T47D (cell line): ENCODE results near the gene EZH2.

Experiments used
- DNase-seq, 2 experiments: peaks; one replicate each; pipeline versions ENCODE4 v3.0.0 to v3.0.0-alpha.2; 2011 to 2012; ENCODE audit warnings: low read depth in 1 of 2, low spot score in 1 of 2
- JUND ChIP-seq: IDR thresholded peaks from 2 replicates; pipeline ENCODE4 v1.6.1; 2012; ENCODE audit warnings: low read depth
- in situ Hi-C: cut with HindIII; loops from 2 replicates; pipeline ENCODE4 v1.10.0; 2016; ENCODE audit warnings: low sequenced_read_pairs, low pct_unique_long_range_greater_than_20kb

The EZH2 gene

GRCh38 chr7:148806187-148806586, 77.9 kb downstream of the EZH2 start:
- in situ Hi-C loops, result no loop called here
- DNase-seq, result no peak
- no peak for TF ChIP-seq JUND

- in situ Hi-C loops, result no loop called here
- no peak for DNase-seq
- no peak for TF ChIP-seq JUND
These were observed 79.5 kb downstream of the EZH2 start for GRCh38 chr7:148804343-148805235.

DNA sequence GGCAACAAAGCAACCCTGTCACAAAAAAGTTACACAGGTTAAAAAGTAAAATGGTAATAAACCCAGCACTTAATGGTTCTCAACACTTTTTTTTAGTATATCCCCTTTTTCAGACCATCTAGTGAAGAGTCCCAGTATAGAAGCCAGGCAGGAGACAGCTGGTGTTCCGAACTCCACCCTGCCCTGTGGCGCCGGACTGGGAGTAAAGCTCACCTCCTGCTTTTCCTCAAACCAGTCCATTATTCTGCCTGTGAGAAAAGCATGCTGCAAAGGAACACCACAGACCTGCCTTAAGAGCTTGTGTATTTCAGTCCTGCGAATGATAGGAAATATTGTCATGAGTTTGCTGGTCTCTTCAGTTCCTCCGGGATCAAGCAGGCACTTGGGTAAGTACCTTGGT, 81.0 kb downstream of the EZH2 start:
- no peak for TF ChIP-seq JUND

GRCh38 chr7:148802101-148802493, 82.0 kb downstream of the EZH2 start:
- DNase-seq, result no peak
- in situ Hi-C loops, result no loop called here
- TF ChIP-seq JUND, result no peak

More for the DNA sequence above, 81.0 kb downstream of the EZH2 start:
- no peak for DNase-seq
- in situ Hi-C loops, result no loop called here

DNA sequence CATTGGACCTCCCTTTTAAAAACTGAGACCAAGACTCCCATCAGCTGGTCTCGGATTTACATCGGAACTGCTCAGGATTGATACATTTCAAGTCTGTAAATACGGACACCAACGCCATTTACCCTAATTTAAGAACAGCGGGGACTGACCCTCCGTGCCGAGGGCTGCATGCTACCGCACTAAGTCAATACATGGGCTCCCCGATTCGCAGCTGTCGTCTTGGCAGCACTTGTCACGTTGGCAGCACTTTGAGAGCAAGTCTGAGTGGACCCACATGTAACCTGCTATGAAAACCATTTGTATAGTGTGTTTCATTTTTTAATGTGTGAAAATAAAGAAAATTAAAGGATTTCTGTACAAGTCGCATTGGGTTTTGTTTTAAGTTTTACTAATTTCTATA, 83.4 kb downstream of the EZH2 start:
- no peak for DNase-seq
- in situ Hi-C loops, result no loop called here
- TF ChIP-seq JUND, result no peak

GRCh38 chr7:148799893-148800555, 84.1 kb downstream of the EZH2 start:
- DNase-seq, result no peak
- in situ Hi-C loops, result no loop called here
- no peak for TF ChIP-seq JUND

GRCh38 chr7:148796841-148797240, 87.2 kb downstream of the EZH2 start:
- in situ Hi-C loops, result no loop called here
- DNase-seq, result no peak
- no peak for TF ChIP-seq JUND

GRCh38 chr7:148794476-148794875, 89.6 kb downstream of the EZH2 start:
- in situ Hi-C loops, result no loop called here
- DNase-seq, result no peak
- no peak for TF ChIP-seq JUND

GRCh38 chr7:148793590-148793989, 90.5 kb downstream of the EZH2 start:
- in situ Hi-C loops, result no loop called here
- no peak for TF ChIP-seq JUND

DNA sequence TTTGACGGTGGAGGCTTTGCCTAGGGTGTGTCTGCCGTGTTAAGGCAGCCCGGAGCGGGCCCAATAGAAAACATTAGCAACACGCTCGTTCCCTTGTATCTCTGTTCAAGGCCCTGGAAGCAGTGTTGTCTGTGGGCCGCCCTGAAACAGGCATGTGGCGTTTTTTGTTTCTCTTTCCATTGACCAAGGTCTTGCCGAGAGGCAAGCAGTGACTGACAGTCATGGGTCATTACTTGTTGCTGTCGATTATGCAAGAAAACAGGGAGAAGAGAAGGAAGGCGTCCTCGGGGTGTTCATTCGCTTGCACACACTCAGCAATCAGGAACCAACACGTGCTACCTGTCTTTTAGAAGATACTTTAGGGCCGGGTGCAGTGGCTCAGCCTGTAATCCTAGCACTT, 92.5 kb downstream of the EZH2 start:
- DNase-seq, result no peak
- in situ Hi-C loops, result no loop called here

More at GRCh38 chr7:148793590-148793989, 90.5 kb downstream of the EZH2 start:
- no peak for DNase-seq

GRCh38 chr7:148790850-148791249, 93.2 kb downstream of the EZH2 start:
- no peak for TF ChIP-seq JUND
- in situ Hi-C loops, result no loop called here

More for the DNA sequence above, 92.5 kb downstream of the EZH2 start:
- no peak for TF ChIP-seq JUND

DNA sequence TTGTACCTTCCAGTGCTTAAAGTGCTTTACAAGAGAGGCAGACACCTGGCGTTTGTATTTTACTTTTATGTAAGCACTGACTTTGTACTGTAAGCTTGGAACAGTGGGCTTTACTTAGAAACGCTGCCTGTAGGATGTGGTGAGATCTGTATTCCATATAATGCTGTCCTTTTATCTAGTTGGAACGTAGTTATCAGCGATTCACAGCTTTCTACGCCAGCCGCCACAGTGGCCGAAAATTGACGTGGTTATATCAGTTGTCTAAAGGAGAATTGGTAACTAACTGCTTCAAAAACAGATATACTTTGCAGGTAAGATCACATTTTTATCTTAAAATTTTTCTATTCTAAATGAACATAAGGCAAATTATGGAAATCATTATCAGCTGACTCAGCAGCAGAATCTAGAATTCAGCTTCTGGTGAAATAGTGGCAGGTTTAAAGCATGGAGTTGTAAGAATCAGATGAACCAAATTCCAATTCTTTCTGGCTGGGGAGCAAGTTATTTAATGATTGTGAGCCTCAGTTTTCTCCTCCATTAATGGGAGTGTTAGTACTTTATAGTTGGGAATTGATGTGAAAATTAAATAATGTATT, 93.9 kb downstream of the EZH2 start:
- in situ Hi-C loops, result no loop called here
- TF ChIP-seq JUND, result no peak
- no peak for DNase-seq

More at GRCh38 chr7:148790850-148791249, 93.2 kb downstream of the EZH2 start:
- no peak for DNase-seq

- in situ Hi-C loops, result no loop called here
- TF ChIP-seq JUND, result no peak
- no peak for DNase-seq
These were observed 94.9 kb downstream of the EZH2 start for GRCh38 chr7:148789220-148789619.
